ENCODE results near the gene KDF1. TPM values are rescaled to one million over a fixed set of nuclear protein-coding genes. Genes with fewer than 3 reads are reported as not detected.

Gene KDF1
- total RNA-seq, 4 donors from 2014 or later: 13.2 to 40.1 (median 31.8) TPM

DNA sequence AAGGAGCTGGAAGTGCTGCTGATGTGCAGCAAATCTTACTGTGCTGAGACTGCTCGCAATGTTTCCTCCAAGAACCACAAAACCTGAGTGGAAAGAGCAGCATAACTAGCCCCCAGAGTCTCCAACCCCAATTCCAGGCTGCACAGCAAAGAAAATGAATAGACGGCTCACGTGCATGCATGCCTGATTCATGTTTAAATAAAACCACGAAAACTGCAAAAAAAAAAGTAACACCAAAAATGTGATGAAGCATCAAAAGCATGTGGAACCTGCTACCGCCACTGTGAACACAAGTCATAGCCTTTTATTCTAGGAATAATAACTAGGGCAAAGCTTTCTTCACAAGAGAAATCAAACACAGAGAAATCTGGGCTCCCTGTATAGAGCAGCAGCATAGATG is 23.6 kb upstream of the KDF1 start:
- TF ChIP-seq CTCF (IDR thresholded peaks at IDR 0.05): no peak
- TF ChIP-seq POLR2A (IDR thresholded peaks at IDR 0.05): no peak
- no peaks in the 10 kb centered on the region for H3K27me3 ChIP-seq
- no peak for DNase-seq
- H3K4me3 ChIP-seq: no peak overlapping the region
- H3K4me1 ChIP-seq: no peaks in the 10 kb centered on the region
- no peaks in the 10 kb centered on the region for H3K36me3 ChIP-seq
- H3K9me3 ChIP-seq: no peaks in the 10 kb centered on the region
- H3K27ac ChIP-seq: no peak overlapping the region

GRCh38 chr1:26981146-26981846 is 21.0 kb upstream of the KDF1 start:
- H3K36me3 ChIP-seq: no peaks in the 10 kb centered on the region
- H3K4me3 ChIP-seq: no peak overlapping the region
- no peaks in the 10 kb centered on the region for H3K4me1 ChIP-seq
- DNase-seq: no peak
- H3K27ac ChIP-seq: no peak overlapping the region
- no peaks in the 10 kb centered on the region for H3K27me3 ChIP-seq
- no peaks in the 10 kb centered on the region for H3K9me3 ChIP-seq
- TF ChIP-seq CTCF (IDR thresholded peaks at IDR 0.05) (no peak), POLR2A (IDR thresholded peaks at IDR 0.05) (no peak)

GRCh38 chr1:26978901-26979300 is 18.6 kb upstream of the KDF1 start:
- H3K9me3 ChIP-seq: no peaks in the 10 kb centered on the region
- TF ChIP-seq CTCF (IDR thresholded peaks at IDR 0.05) (no peak), POLR2A (IDR thresholded peaks at IDR 0.05) (no peak)
- H3K27me3 ChIP-seq: no peaks in the 10 kb centered on the region
- no peak overlapping the region for H3K4me3 ChIP-seq
- no peak for DNase-seq
- no peak overlapping the region for H3K27ac ChIP-seq
- no peaks in the 10 kb centered on the region for H3K36me3 ChIP-seq
- no peaks in the 10 kb centered on the region for H3K4me1 ChIP-seq

DNA sequence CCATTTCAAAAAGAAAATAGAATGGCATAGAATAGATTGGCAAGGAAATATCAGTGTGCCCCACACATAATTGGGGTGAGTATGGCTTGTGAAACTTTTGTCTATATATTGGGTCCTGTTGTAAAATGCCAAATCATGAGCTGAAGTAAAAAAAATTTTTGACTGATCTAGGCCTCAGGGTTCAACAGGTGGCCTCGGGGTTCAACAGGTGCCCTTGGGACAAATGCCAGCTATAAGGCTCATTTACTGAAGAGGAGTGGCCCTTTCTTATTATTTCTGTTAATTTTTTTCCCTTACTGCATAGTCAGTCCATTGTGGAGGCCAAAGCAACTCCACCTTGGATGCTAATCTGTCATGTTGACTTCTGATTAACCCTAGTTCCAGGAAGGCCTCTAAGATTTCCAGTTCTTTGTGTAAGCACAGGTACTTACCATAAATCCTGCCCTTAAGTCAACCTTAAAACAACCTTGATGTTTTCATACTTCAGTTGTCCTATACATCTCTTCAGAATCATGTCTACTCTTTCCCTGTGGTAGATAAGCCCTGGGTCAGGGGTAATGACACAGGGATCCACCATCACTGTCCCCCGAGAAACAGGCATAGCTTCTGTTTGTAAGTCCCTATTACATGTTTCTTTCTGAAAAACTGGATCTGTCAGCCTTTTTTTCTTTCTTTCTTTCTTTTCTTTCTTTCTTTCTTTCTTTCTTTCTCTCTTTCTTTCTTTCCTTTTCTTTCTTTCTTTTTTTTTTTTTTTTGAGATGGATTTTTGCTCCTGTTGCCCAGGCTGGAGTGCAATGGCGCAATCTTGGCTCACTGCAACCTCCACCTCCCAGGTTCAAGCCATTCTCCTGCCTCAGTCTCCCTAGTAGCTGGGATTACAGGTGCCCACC is 16.6 kb upstream of the KDF1 start:
- H3K27me3 ChIP-seq: no peaks in the 10 kb centered on the region
- H3K4me1 ChIP-seq: no peaks in the 10 kb centered on the region
- H3K4me3 ChIP-seq: no peak overlapping the region
- no peak for DNase-seq
- no peak overlapping the region for H3K27ac ChIP-seq
- TF ChIP-seq POLR2A (IDR thresholded peaks at IDR 0.05): no peak
- H3K36me3 ChIP-seq: no peaks in the 10 kb centered on the region
- H3K9me3 ChIP-seq: no peaks in the 10 kb centered on the region

- no peaks in the 10 kb centered on the region for H3K9me3 ChIP-seq
- H3K27me3 ChIP-seq: no peaks in the 10 kb centered on the region
- no peak for DNase-seq
- H3K4me3 ChIP-seq: no peak overlapping the region
- no peaks in the 10 kb centered on the region for H3K4me1 ChIP-seq
- H3K36me3 ChIP-seq: no peaks in the 10 kb centered on the region
- no peak overlapping the region for H3K27ac ChIP-seq
- no peak for TF ChIP-seq POLR2A (IDR thresholded peaks at IDR 0.05)
- no peak for TF ChIP-seq CTCF (IDR thresholded peaks at IDR 0.05)
Observed at GRCh38 chr1:26972821-26973220, 12.6 kb upstream of the KDF1 start.

GRCh38 chr1:26972390-26972789 is 12.1 kb upstream of the KDF1 start:
- H3K27me3 ChIP-seq: no peaks in the 10 kb centered on the region
- H3K36me3 ChIP-seq: no peaks in the 10 kb centered on the region
- H3K9me3 ChIP-seq: no peaks in the 10 kb centered on the region
- H3K27ac ChIP-seq: no peak overlapping the region
- TF ChIP-seq POLR2A (IDR thresholded peaks at IDR 0.05) (no peak), CTCF (IDR thresholded peaks at IDR 0.05) (no peak)
- H3K4me1 ChIP-seq: no peaks in the 10 kb centered on the region
- DNase-seq: no peak
- H3K4me3 ChIP-seq: no peak overlapping the region
